HG03342 (cell line): ENCODE measurements around the gene MARCHF3.
"Not testable (repeated sequence)": the region's sequence is repeated elsewhere in the genome, so short reads cannot be mapped to it uniquely, and the experiment has no call there.

Experiments
- ATAC-seq: cut with Tn5 transposase; IDR thresholded peaks from one replicate; pipeline ENCODE4 v1.9.1; 2021; ENCODE audit warnings: mild to moderate bottlenecking, moderate library complexity; ENCODE audit not compliant: unreplicated experiment

MARCHF3 gene, protein sequence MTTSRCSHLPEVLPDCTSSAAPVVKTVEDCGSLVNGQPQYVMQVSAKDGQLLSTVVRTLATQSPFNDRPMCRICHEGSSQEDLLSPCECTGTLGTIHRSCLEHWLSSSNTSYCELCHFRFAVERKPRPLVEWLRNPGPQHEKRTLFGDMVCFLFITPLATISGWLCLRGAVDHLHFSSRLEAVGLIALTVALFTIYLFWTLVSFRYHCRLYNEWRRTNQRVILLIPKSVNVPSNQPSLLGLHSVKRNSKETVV

DNA sequence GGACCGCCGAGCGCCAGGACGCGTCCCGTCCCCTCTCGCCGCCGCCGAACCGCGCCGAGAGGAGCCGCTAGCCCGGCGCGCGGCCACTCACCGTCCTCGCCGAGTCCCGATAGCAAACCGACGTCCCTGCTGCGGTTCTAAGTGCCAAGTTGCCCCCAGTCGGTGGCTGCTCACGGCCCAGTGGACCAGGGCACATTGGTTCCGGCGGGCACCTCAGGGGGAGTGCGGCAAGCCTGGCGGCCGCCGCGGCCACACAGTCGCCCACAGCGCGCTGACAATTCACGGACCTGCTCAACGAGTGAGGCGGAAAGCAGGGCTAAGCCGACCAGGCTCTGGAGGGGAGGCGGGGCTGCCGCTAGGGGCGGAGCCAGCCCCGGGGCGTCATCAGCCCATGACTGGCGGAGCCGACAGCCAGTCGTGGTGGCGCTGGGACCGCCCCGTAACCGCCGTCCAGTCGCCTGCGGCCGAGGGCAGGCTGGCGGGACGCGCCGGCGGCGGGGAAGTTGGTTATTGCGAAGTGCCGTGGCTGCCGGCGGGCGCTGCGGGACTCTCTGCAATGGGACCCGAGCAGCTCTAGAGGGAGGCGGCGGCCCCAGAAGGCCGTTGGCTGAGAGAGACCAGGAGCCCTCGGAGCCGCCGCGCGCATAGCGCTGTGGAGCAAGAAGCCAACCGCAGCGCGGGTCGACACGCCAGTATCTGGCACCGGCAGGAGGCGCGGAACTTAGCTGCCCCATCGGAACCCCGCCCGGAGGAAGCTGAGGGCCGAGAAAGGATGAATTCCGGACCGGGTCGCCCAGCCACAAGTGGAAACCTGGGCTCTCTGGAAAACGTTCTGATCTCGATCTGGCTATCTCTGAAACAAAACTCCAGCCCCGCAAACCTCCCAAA lies at the start of gene MARCHF3:
TSS of gene MARCHF3 (minus strand) at position 300 of the 888 bp plus-strand sequence. CDS start 112,387 bp downstream, outside the sequence.
- peak; percentile 94 for ATAC-seq

DNA sequence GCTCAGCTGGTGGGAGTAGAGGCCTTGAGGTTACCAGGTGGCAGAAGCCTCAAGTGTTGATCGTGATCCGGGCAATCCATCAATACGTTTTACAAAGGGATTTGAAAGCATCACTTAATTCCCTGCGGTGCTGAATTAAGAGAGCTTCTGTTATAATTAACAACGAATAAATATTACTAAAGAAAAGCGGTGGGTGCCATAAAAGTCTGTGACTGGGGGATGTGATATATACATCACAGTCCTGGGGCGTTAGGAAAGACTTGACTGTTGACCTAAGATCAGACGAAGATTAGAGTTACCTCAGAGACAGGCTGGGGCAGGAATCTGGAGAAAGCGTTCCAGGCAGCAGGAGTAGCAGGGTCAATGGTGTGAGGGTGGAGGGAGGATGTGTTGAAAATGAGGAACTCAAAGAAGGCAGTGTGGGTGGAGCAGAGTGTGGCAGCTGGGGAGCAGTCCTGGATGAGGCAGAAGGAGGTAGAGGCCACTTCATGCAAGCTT lies 49.7 kb upstream of the MARCHF3 start:
- ATAC-seq: no peak

DNA sequence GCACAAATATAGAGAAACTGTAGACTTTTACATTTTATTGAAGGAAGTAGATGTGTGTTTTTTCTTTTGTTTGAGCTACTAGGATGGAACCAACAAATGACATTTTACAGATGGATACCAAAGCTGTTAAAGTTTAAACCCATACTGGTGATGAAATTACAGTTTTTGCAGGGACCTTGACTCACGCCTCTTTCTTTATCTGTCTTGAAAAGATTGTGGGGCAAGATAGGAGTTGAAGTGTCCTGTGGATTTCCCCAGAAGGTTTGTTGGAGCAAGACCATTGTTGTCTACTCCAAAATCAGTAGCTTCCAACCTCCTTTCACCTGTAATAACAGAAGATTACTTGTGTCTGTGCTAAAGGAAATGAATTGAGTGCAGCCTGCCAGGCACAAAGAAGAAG lies 47.0 kb upstream of the MARCHF3 start:
- ATAC-seq: no peak

DNA sequence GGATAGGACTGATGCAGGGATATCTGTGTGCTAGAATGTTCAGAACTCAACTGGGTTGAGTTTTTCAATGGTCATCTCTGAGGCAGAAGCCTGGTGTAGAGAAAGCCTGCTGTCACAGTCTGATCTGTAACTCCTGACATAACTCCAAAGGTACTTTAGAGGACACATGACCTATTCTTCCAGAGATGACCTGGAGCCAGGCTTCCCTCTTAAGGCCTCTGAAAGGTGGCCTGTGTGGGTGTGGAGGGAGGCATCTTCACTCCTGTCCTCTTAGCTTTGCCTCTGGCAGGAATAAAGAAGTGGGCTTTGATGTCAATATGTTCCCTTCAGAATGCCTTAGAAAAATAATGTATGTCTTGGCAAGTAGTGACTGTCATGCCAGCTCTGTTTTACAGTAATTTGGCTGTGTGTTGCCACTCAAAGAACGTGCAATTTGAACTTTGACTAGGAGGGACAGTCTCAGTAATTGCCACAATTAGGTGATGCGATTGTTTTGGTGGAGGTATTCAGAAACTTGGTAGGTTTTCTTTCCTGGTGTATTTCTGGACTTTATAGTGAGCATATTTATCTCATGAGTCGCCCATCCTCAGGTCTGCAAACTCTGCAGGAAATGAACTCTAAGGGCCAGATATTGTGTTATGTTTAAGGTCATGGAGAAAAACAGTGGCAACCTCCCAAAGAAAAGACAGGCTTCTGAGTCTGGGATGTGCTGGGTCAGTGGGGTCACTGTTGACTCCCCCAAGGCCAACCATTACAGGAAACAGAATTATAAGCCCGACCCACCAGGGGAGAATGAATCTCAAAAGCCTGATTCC lies 46.2 kb upstream of the MARCHF3 start:
- no peak for ATAC-seq

DNA sequence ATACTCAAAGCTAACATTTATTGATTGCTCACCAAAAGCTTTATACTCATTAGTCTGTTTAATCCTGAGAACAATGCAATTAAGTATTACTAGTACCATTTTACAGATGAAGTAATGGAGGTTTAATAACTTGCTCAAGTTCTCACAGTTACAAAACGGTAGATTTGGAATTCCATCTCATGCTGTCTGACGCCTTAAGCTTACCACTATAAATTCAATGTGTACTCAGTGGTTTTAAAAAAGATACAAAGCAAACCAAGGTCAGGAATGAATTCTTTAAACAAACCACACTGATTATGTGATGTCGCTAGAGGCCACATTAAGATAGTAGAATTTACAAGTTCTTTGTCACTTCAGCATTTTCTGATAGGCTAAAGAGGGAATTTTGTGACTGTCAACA lies 44.1 kb upstream of the MARCHF3 start:
- no peak for ATAC-seq

DNA sequence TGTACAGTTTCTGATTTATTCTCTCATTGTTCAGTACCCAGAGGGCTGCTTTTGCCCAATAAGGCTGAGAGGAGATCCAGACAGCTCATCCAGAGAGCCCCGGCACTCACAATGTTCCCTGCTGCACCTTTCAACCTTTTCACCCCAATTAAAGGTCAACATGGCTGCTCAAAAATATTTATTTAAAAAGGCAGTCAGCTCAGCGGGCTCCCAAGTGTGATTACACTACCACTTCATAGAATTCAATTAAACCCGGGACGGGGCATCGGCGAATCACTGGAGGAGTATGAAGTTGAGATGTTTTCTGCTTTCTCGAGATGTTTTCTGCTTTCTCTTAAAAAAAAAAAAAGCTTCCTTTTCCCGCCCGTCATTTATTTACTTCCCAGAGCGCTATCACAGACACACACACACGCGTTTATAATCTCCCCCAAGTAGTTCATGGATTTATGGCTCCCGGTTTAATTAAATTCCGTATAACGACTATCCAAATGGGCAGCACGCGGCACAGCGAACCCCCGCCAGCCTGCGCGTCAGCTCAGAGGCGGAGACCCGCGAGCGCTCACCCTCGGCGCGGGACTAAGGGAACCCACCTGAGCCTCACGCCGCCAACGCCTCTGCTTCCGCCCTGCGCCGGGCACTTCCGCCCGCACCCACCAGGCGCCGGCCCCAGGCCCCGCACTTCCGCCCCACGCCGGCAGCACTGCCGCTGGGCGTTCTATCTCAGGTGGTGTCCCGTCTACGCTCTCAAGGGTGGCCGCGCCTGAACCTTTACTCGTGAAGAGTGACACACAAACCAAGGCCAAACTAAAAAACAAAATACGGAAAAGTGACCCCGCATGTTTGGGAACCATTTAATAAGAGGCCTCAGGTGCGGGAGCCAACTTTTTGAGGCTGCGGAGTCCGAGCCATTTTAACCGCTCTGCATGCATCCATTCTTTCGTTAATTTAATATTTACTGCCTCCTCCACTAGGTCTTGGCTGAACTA lies 42.8 kb upstream of the MARCHF3 start, which contains the start of gene C5orf63:
TSS of gene C5orf63 (minus strand) at position 642 of the 986 bp plus-strand sequence. CDS start 14,507 bp downstream, outside the sequence.
- peak; percentile 93 for ATAC-seq

DNA sequence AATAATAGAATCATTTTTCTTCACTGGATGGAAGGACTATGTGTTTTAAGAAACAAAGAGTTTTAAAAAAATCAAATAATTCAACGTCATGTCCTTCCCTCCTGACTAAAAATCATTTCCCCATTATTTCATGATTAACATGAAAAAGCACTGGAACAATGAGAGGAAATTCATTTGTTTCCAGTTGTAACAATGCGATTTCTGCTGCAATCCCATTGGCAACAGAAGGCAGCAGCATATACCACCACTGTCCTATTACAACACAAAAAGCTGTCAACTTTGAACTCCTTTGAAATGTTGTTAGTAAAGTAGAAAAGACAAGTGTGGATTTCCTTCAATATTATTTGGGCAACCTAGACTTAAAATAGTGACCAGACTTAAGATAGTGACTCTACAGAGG lies 39.9 kb upstream of the MARCHF3 start:
- ATAC-seq: no peak

DNA sequence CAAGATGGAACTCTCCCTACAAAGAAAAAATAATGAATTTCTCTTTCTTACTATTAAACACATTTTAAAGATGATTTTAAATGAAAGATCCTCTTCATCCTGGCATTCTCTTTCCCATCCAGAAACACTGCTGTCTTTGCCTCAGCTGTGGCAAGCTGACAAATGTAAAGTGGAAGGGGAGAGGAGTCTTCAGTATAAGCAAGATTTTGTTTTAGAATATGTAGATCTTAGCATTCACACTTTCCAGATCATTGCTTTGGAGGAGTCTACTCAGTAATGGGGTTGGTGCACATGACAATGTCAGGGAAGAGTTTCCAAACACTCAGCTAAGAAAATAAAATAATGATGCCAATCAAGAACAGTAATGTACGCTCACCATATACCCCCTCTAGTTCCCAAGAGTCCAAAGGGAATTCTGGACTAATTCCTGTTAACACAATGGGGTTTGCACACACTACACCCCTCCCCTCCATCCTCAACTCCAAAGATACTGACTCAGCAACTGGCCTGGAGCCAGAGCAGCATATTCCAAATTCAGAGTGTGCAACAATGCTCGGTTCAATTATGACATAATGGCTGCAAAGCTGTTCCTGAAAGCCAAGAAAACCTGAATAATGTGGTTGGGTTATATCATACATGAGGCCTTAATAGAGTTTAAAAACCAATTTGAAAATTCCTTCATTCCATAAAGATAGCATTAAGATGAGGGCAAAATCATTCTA lies 38.3 kb upstream of the MARCHF3 start:
- no peak for ATAC-seq

DNA sequence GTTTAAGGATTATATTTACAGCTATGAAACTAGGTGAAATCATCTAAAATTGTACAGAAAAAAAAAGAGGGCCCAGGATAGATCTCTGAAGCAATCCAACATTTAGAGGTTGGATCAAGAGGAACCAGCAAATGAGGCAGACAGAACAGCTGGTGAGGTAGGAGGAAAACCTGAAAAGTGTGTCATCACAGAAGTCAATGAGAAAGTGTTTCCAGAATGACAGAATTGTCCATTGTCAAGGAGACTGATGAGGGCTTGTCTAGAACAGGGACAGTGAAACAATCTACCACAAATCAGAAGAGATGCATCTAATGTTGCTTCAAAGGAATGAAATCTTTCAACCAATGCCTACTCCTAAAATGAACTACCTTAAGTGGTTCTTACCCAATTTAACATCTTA lies 36.4 kb upstream of the MARCHF3 start:
- ATAC-seq: no peak

DNA sequence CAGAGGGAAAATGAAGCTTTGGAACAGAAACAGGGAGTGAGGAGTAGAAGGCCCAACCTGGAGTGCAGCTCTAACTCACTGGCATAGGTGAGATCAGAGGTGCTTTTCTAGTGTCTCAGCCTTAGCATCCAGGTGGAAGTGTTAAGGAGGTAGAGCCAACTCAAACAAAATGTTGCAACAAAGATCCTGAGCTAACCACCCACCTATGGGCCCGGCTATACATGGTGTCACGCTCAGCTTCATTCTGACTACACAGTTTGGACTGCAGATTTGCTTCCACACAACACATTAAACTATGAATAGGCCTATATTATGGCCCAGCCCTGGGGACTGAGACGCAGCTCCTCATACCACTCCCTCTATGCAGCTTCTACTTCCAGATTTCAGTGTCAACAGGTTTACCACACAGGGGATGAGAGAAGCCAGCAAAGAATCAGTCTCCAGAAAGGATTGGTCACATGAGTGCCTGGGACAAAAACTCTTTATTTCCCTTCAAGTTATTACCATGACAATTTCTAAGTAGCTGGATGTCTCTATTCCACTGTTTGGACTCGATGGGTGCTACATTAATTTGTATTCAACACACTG lies 34.0 kb upstream of the MARCHF3 start:
- ATAC-seq: no peak

DNA sequence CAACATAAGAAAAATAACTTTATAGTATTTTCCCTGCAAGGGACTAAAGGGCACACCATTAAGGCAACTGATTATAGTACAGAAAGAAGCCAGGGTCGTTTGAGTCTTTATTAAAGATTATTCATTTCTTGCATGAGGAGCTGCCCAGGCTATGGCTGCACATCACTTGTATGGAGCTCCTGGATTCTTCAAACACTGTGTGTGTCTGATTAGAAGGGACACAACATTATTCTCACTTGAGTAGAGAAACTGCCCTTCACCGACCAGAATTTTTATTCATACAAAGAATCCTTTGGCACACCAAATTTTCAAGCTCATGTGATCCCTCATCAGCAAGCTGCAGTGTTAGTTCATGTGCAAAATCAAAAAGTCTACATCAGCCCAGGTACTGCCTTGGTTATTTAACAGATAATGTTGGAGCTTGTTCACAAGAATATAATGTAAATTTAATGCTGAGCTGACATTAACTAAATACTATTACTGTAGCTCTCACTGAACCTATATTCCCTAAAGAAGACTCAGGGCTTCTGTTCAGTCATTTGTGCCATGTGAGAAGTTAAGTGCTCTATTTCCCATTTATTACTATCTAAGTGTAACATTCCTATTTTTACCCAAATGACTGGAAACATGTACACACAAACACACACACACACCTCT lies 33.0 kb upstream of the MARCHF3 start:
- ATAC-seq: no peak

DNA sequence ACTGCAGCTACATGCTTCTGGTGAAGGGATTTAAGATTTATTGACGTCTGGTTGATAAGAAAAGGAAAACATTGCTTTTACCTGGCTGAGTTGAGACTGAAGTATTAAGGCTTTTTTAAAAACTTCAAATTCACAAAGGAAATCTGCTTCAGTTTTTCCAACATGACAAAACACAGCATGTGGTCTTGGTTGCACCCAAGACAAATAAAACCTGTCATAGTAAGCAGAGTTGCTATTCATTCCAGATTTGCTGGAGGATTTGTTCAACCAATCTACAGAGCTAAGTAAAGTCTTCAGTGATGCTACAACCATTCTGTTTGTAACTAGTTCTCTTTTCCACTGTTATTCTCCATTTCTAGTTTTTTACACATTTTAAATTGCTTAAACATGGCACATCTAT lies 31.6 kb upstream of the MARCHF3 start:
- no peak for ATAC-seq

DNA sequence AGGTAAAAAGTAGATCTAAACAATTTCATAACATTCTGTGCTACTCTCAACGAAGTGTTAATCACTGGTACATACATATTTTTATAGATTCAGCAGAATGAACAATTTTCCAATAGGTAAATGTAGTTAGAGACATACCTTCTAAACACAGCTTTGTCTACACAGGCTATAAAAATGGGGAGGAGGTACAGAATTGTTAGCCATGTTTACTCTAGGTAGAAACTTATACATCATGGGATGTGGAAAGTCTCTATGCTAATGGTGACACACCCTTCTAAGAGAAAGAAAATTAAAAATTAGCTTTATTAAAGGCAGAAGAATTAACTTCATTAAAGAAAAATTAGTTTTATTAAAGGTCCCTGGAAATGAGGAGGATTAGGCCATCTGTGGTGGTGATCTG lies 31.2 kb upstream of the MARCHF3 start:
- no peak for ATAC-seq

DNA sequence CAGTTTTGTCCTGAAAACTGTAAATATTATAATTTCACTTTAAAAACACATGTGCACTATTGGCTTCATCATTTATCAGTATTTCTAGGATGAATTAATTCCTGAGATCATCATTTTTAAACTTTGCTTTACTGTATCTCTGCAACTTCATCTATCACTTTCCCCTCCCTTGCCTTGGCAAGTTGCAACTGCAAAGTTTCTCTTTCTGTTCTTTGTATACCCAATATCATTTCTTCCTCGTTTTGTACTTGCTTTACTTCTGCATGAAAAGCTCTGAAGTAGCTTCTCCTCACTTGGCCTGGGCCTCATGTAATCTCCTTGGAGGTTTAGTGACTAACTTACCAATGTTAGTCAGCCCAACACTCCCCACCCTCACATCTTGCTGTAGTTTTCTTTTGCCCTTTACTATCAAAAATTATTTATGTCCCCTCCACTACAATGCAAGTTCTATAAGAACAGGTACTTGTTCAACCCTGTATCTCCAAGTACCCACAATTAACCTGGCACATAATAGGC lies 30.2 kb upstream of the MARCHF3 start:
- ATAC-seq: no peak

DNA sequence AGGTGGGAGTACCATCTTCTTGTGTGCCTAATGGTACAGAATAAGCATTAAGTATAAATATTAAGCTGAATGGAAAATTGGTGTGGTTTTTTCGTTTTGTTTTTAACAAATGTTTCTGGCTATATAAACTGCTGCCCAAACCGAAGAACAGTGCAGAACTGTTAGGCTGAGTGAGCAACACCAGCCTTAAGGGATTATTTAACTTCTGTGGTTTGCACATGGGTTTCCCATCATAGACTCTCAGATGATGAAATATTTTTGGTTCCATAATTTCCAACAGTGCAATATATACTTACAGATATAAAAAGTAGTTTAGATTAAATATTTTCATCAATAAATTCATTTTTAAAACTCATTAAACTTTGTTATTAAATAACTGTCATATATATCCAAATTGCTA lies 26.5 kb upstream of the MARCHF3 start:
- ATAC-seq: no peak

DNA sequence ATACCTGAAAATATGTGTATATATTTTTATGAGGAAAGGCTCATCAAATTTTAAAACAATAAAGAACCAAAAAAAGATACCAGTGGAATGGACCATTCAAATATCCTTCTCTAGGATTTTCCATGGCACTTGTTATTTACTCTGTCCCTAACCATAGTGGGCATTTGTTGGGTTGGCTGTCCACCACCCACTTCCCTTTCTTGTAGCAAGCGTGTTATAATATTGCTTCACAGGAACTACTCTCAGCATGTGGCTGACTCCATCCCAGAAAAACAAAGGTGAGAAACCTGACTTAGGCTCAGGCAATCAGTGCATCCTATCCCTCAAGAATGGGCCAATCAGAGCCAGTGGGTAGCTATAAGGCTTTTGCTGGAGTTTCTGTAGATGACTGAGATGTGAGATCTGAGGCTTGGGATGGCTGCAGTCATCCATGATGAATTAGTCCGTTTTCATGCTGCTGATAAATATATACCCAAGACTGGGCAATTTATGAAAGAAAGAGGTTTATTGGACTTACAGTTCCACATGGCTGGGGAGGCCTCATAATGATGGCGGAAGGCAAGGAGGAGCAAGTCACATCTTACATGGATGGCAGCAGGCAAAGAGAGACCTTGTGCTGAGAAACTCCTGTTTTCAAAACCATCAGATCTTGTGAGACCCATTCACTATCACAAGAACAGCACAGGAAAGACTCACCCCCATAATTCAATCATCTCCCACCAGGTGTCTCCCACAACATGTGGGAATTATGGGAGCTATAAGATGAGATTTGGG lies 25.7 kb upstream of the MARCHF3 start:
- ATAC-seq: no peak

DNA sequence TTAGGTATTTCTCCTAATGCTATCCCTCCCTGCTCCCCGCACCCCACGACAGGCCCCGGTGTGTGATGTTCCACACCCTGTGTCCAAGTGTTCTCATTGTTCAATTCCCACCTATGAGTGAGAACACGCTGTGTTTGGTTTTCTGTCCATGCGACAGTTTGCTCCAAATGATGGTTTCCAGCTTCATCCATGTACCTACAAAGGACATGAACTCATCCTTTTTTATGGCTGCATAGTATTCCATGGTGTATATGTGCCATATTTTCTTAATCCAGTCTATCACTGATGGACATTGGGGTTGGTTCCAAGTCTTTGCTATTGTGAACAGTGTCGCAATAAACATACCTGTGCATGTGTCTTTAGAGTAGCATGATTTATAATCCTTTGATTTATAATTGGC lies 23.2 kb upstream of the MARCHF3 start:
- not testable (repeated sequence) for ATAC-seq
